ENCODE results near the gene GORAB. TPM values are rescaled to one million over a fixed set of nuclear protein-coding genes. Genes with fewer than 3 reads are reported as not detected.

The GORAB gene
- total RNA-seq, 2 donors from 2014 or later: 8.7 to 12.2 TPM

GRCh38 chr1:170580636-170581440 lies 48.9 kb downstream of the GORAB start:
- H3K36me3 ChIP-seq: no peaks in the 10 kb centered on the region
- no peak for DNase-seq (ENCODE audit: low spot score)
- no peak overlapping the region for H3K27ac ChIP-seq
- H3K4me1 ChIP-seq (replicated peaks): no peaks in the 10 kb centered on the region
- H3K27me3 ChIP-seq (replicated peaks; ENCODE audit: insufficient read depth): no peaks in the 10 kb centered on the region
- WGBS: 59% methylated on average over 2 of the region's 2 CpGs
- H3K4me3 ChIP-seq: no peak overlapping the region
- intact Hi-C loops (cut with DNase I): no loop called here
- TF ChIP-seq POLR2A (IDR thresholded peaks at IDR 0.05): no peak
- no peak for TF ChIP-seq CTCF (IDR thresholded peaks at IDR 0.05)
- no peak for TF ChIP-seq POLR2AphosphoS5 (IDR thresholded peaks at IDR 0.05)
- no peaks in the 10 kb centered on the region for H3K9me3 ChIP-seq

GRCh38 chr1:170583186-170583585 lies 51.2 kb downstream of the GORAB start:
- Histone ChIP-seq H3K9me3 (no peaks in the 10 kb centered on the region), H3K27ac (no peak overlapping the region), H3K27me3 (replicated peaks; ENCODE audit: insufficient read depth) (no peaks in the 10 kb centered on the region), H3K4me1 (replicated peaks) (no peaks in the 10 kb centered on the region), H3K4me3 (no peak overlapping the region), H3K36me3 (no peaks in the 10 kb centered on the region)
- TF ChIP-seq POLR2AphosphoS5 (IDR thresholded peaks at IDR 0.05) (no peak), POLR2A (IDR thresholded peaks at IDR 0.05) (no peak), CTCF (IDR thresholded peaks at IDR 0.05) (no peak)
- WGBS: 43% methylated on average over 3 of the region's 3 CpGs
- DNase-seq (ENCODE audit: low spot score): no peak
- intact Hi-C loops (cut with DNase I): no loop called here

- H3K4me3 ChIP-seq: no peak overlapping the region
- WGBS: 49% methylated on average over 11 of the region's 11 CpGs
- intact Hi-C loops (cut with DNase I): no loop called here
Measured at GRCh38 chr1:170586321-170587252, 54.6 kb downstream of the GORAB start.

DNA sequence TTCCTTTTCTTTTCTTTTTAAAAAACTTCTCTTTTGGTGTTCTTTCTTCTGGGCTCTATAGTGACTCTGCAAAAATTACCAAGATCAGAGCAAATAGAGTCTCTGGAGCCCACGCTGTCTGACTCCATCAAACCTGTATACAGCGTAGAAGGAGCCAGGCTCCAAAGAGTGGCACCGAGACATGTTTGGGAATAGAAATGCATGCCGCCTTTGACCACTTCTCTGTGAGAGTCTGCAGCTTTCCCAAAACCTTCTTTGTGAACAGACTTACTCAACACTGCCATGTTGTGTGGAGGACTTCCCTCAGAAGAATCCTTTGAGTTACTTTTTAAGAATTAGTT lies 55.3 kb downstream of the GORAB start:
- Histone ChIP-seq H3K4me1 (replicated peaks) (no peaks in the 10 kb centered on the region), H3K9me3 (no peaks in the 10 kb centered on the region), H3K36me3 (no peaks in the 10 kb centered on the region), H3K27ac (peak overlapping the region in 1 of 2 donors; percentile 24), H3K4me3 (no peak overlapping the region), H3K27me3 (replicated peaks; ENCODE audit: insufficient read depth) (no peaks in the 10 kb centered on the region)
- DNase-seq (ENCODE audit: low spot score): no peak
- TF ChIP-seq POLR2A (IDR thresholded peaks at IDR 0.05) (no peak), CTCF (IDR thresholded peaks at IDR 0.05) (no peak), POLR2AphosphoS5 (IDR thresholded peaks at IDR 0.05) (no peak)
- WGBS: 83% methylated on average over 4 of the region's 4 CpGs
- intact Hi-C loops (cut with DNase I): no loop called here

More at GRCh38 chr1:170586321-170587252, 54.6 kb downstream of the GORAB start:
- H3K4me1 ChIP-seq (replicated peaks): no peaks in the 10 kb centered on the region
- no peaks in the 10 kb centered on the region for H3K9me3 ChIP-seq
- H3K27ac ChIP-seq: peak overlapping the region in 1 of 2 donors; percentile 24
- H3K36me3 ChIP-seq: no peaks in the 10 kb centered on the region
- no peak for DNase-seq (ENCODE audit: low spot score)
- TF ChIP-seq POLR2AphosphoS5 (IDR thresholded peaks at IDR 0.05): no peak
- no peak for TF ChIP-seq POLR2A (IDR thresholded peaks at IDR 0.05)
- TF ChIP-seq CTCF (IDR thresholded peaks at IDR 0.05): no peak
- no peaks in the 10 kb centered on the region for H3K27me3 ChIP-seq (replicated peaks; ENCODE audit: insufficient read depth)

Data from prostate gland (tissue), 2 donors.